Activated CD4-positive, alpha-beta T cell treated with anti-CD3 and anti-CD28 coated beads, Interleukin-2, amount 50 U/mL, for 16 hours (primary cell): ENCODE data around the gene TBC1D5.
A peak's percentile ranks its signal among the peaks of the same experiment; 100 is the strongest.

ENCODE experiments used
- DNase-seq: peaks from one replicate; pipeline ENCODE4 v3.0.0-alpha.2; 2020

TBC1D5 gene

GRCh38 chr3:17583530-17583929 lies 158.9 kb downstream of the TBC1D5 start:
- no peak for DNase-seq

- no peak for DNase-seq
Measured at GRCh38 chr3:17581421-17582080, 160.9 kb downstream of the TBC1D5 start.

GRCh38 chr3:17580901-17581300 lies 161.5 kb downstream of the TBC1D5 start:
- no peak for DNase-seq

- DNase-seq, result peak; percentile 72
Measured at GRCh38 chr3:17579289-17580031, 163.0 kb downstream of the TBC1D5 start.

- no peak for DNase-seq
Measured at GRCh38 chr3:17577796-17578520, 164.5 kb downstream of the TBC1D5 start.

- peak; percentile 30 for DNase-seq
Measured at GRCh38 chr3:17573396-17573795, 169.0 kb downstream of the TBC1D5 start.

- no peak for DNase-seq
Measured at GRCh38 chr3:17571686-17572085, 170.7 kb downstream of the TBC1D5 start.

GRCh38 chr3:17562845-17563244 lies 179.6 kb downstream of the TBC1D5 start:
- no peak for DNase-seq

GRCh38 chr3:17558565-17558964 lies 183.9 kb downstream of the TBC1D5 start:
- DNase-seq, result no peak

GRCh38 chr3:17557749-17558463 lies 184.5 kb downstream of the TBC1D5 start:
- peak; percentile 32 for DNase-seq

GRCh38 chr3:17555525-17555924 lies 186.9 kb downstream of the TBC1D5 start:
- DNase-seq, result no peak

GRCh38 chr3:17554078-17554477 lies 188.4 kb downstream of the TBC1D5 start:
- no peak for DNase-seq

GRCh38 chr3:17553080-17553479 lies 189.4 kb downstream of the TBC1D5 start:
- no peak for DNase-seq

- no peak for DNase-seq
Measured at GRCh38 chr3:17552351-17552750, 190.1 kb downstream of the TBC1D5 start.

GRCh38 chr3:17551895-17552294 lies 190.5 kb downstream of the TBC1D5 start:
- no peak for DNase-seq

GRCh38 chr3:17551333-17551732 lies 191.1 kb downstream of the TBC1D5 start:
- no peak for DNase-seq

GRCh38 chr3:17550624-17551023 lies 191.8 kb downstream of the TBC1D5 start:
- DNase-seq, result no peak

GRCh38 chr3:17546500-17547255 lies 195.8 kb downstream of the TBC1D5 start:
- DNase-seq, result no peak

GRCh38 chr3:17544632-17545031 lies 197.8 kb downstream of the TBC1D5 start:
- DNase-seq, result no peak

- no peak for DNase-seq
Measured at GRCh38 chr3:17542591-17542990, 199.8 kb downstream of the TBC1D5 start.

GRCh38 chr3:17539436-17539835 lies 203.0 kb downstream of the TBC1D5 start:
- no peak for DNase-seq

GRCh38 chr3:17535274-17535673 lies 207.2 kb downstream of the TBC1D5 start:
- DNase-seq, result no peak
